ENCODE measurements around the gene LSM14B.
"Not testable (repeated sequence)": the region's sequence is repeated elsewhere in the genome, so short reads cannot be mapped to it uniquely, and the experiment has no call there.

Gene LSM14B

GRCh38 chr20:62121776-62122653, at the start of gene LSM14B:
TSS of gene LSM14B (plus strand) at chr20:62122475. CDS start at chr20:62122667, 192 bp downstream.
- DNase-seq: peak; percentile 97

DNA sequence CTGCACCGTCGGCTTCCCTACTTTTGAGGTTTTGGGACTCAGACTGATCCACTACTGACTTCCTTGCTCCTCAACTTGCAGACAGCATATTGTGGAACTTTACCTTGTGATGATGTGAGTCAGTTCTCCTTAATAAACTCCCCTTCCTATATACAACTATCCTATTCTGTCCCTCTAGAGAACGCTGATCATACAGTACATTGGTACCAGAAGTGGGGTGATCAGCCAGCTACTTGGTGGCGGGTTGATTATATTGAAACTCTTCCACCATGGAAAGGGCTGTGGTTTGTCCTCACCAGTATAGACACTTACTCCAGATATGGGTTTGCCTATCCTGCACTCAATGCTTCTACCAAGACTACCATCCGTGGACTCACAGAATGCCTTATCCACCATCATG, 49.0 kb upstream of the LSM14B start:
- DNase-seq: no peak

- no peak for DNase-seq
These were observed 43.1 kb upstream of the LSM14B start for GRCh38 chr20:62079166-62079565.

DNA sequence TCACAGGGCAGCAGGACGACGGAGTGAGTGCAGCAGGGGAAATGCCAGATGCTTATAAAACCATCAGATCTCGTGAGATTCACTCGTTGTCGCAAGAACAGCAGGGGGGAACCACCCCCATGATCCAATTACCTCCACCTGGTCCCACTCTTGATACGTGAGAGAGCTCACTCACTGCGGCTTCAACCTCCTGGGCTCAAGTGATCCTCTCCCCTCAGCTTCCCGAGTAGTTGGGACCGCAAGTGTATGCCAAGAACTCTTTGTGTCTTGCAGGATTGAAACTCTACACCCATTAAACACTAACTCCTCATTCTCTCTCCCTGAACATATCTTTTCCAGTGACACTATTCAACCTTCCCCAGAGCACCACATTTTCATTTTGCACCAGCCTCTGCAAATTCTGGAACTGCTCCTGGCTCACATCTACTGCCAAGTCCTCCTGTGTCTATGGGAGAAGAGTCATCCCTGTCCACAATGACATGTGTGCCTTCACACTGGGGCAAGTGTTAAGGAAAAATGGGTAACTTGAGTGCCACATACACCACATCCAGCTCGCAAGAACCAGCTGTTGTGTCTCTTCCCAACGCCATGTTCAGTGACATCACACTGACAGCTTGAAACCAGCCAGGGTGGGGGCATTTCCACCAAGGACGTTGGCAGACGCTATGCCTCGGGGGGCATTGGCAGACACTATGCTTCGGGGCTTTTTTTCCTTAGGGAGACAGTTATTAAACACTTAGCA, 41.9 kb upstream of the LSM14B start:
- no peak for DNase-seq

DNA sequence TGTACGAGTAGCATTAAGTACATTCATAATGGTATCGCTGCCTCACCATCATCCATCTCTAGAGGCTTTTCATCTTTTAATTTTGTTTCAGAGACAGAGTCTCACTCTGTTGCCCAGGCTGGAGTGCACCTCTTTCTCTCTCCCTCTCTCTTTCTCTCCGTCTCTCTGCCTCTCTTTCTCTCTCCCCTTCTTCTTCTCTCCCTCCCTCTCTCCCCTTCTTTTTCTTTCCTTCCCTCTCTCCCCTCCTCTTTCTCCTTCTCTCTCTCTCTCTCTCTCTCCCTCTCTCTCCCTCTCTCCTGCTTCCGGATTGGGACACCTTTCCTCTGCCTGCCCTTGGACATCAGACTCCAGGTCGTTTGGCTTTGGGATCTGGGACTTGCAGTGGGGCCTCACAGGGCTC, 39.0 kb upstream of the LSM14B start:
- DNase-seq: no peak

DNA sequence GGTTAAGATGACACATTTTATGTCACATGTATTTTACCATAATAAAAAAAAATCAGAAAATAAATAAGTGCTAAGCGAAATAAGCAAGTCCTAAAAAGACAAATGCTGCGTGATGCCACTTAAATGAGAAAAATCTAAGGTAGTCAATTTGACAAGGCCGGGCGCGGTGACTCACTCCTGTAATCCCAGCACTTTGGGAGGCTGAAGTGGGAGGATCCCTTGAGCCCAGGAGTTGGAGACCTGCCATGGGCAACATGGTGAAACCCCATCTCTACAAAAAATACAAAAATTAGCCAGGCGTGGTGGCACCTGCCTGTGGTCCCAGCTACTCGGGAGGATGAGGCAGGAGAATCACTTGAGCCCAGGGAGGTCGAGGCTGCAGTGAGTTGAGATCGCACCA, 38.1 kb upstream of the LSM14B start:
- DNase-seq: not testable (repeated sequence)

GRCh38 chr20:62085206-62085605, 37.1 kb upstream of the LSM14B start:
- no peak for DNase-seq

GRCh38 chr20:62087227-62087626, 35.0 kb upstream of the LSM14B start:
- DNase-seq: no peak

- no peak for DNase-seq
These were observed 34.6 kb upstream of the LSM14B start for GRCh38 chr20:62087632-62088031.

DNA sequence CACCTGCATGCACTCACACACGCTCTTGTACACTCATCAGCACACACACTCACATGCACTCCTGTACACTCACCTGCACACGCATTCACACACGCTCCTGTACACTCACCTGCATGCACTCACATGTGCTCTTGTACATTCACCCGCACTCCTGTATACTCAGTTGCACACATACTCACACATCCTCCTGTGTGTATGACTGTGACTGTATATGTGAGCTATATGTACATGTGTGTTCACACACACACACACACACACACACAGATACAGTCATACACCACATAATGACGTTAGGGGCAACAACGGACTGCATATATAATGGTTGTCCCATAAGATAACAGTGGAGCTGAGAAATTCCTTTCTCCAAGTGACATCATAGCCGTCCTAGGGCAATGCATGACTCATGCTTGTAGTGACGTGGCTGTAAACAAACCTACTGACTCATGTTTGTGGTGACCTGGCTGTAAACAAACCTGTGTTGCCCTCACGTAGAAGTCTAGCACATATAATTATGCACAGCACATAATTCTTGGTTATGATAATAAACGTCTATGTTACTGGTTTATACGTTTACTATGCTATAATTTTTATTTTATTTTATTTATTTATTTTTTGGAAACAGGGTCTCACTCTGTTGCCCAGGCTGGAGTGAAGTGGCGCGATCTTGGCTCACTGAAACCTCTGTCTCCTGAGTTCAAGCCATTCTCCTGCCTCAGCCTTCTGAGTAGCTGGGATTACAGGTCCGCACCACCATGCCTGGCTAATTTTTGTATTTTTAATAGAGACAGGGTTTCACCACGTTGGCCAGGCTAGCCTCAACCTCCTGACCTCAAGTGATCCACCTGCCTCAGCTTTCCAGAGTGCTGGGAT, 33.8 kb upstream of the LSM14B start:
- no peak for DNase-seq

GRCh38 chr20:62089393-62089792, 32.9 kb upstream of the LSM14B start:
- no peak for DNase-seq

DNA sequence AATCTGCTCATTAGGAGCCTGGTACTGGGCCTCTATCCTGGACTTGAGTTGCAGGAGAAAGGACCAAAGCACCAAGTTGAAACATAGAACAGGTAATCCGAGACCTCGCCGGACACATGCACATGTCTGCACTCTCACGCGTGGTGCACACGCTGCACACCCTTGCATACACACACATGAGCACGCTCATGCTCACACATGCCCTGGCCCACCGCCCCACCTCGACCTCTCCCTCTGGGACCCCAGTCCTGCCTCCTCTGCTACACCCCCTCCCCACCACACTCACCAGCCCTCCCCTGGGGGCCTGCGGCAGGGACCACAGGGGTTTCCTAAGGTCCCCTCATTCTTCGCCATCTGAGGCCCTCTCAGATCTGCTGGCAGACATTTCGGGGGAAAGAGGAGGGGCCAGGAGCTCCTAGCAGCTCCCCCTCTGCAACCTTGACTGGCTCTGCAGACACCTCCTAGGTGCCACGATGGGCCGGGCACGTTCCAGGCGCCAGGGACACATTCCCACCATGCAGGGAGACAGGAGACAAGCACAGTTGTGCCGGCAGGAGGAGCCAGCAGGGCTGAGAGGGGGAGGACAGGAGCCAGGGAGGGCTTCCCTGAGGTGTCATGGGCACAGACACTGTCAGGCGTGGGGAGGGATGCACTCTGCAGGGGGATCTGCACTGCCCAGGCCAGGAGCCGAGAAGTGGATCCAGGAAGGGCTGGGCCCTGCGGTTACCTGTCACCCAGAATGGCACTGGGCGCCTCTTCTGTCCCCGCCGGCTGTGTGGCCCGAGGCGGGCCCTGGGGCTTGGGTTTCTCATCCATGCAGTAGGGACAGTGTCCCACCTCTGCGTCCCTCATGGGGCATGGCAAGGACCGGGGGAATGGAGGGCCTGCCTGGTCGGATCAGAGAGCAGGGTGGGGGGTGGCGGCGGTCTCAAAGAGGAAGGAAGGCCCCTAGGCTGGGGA, 25.6 kb upstream of the LSM14B start:
- no peak for DNase-seq

GRCh38 chr20:62097881-62098407, 24.3 kb upstream of the LSM14B start:
- DNase-seq: no peak

DNA sequence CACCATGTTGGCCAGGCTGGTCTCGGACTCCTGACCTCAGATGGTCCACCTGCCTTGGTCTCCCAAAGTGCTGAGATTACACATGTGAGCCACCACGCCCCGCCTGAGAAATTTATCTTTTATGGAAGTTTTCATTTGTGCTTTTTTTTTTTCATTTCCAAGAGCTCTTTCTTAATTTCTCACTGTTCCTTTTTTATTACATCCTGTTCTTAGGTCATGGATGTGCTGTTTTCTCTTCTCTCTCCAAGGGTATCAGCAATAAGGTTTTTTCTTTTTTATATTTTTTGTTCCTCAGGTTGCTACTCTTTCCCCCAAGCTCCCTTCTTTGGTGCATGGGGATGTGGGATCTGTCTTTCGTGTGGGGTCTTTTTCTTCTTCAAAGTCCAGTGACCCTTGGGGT, 21.2 kb upstream of the LSM14B start:
- DNase-seq: no peak

- no peak for DNase-seq
These were observed 18.6 kb upstream of the LSM14B start for GRCh38 chr20:62103508-62104233.

GRCh38 chr20:62104234-62104789, 18.0 kb upstream of the LSM14B start:
- no peak for DNase-seq

GRCh38 chr20:62104791-62105345, 17.4 kb upstream of the LSM14B start:
- no peak for DNase-seq

DNA sequence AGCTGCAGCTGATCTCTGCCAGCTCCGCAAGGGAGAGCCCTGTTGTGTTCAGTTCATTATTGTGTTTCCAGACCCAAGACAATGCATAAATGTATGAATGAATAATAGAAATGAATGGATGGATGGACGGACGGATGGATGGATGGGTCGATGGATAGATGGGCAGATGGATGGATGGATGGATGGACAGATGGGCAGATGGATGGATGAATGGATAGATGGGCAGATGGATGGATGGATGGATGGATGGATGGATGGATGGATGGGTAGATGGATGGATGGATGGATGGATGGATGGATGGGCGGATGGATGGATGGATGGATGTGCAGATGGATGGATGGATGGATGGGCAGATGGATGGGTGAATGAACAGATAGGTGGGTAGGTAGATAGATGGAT, 16.7 kb upstream of the LSM14B start:
- no peak for DNase-seq

GRCh38 chr20:62111148-62111547, 11.1 kb upstream of the LSM14B start:
- DNase-seq: no peak

- no peak for DNase-seq
These were observed 9.9 kb upstream of the LSM14B start for GRCh38 chr20:62112368-62112767.

Data from activated CD8-positive, alpha-beta memory T cell treated with anti-CD3 and anti-CD28 coated beads, Interleukin-2, amount 50 U/mL, for 4 hours (primary cell).